HUES64 (cell line): ENCODE data around the gene STAT6.

Source experiments
- H3K27ac ChIP-seq: 2 replicates; pipeline ENCODE4 v1.7.0; 2013; ENCODE audit warnings: low read depth, low read length, inconsistent platforms
- H3K27me3 ChIP-seq: 2 replicates; pipeline ENCODE4 v1.6.1; 2013; ENCODE audit warnings: mild to moderate bottlenecking, low read length; ENCODE audit not compliant: insufficient read depth
- H3K36me3 ChIP-seq: 2 replicates; pipeline ENCODE4 v1.6.1; 2013; ENCODE audit warnings: mild to moderate bottlenecking, low read length; ENCODE audit not compliant: insufficient read depth
- H3K4me1 ChIP-seq: 2 replicates; pipeline ENCODE4 v1.6.1; 2013; ENCODE audit warnings: mild to moderate bottlenecking, low read length, moderate library complexity; ENCODE audit not compliant: insufficient read depth
- H3K4me3 ChIP-seq: 2 replicates; pipeline ENCODE4 v1.5.1; 2013; ENCODE audit warnings: mild to moderate bottlenecking, low read length, moderate library complexity
- H3K9ac ChIP-seq: 2 replicates; pipeline ENCODE4 v1.6.1; 2013; ENCODE audit warnings: mild to moderate bottlenecking, low read depth, low read length
- H3K9me3 ChIP-seq: 2 replicates; pipeline ENCODE4 v1.6.1; 2013; ENCODE audit warnings: low read depth, low read length; ENCODE audit not compliant: insufficient read depth
- WGBS: fragments of 150-250, 120-280 bp; methylation state at CpG from one replicate; pipeline ENCODE4 v1.1.7; 2013; ENCODE audit warnings: missing lambda C conversion rate; 5-methylcytosine and 5-hydroxymethylcytosine counted together

STAT6 gene

DNA sequence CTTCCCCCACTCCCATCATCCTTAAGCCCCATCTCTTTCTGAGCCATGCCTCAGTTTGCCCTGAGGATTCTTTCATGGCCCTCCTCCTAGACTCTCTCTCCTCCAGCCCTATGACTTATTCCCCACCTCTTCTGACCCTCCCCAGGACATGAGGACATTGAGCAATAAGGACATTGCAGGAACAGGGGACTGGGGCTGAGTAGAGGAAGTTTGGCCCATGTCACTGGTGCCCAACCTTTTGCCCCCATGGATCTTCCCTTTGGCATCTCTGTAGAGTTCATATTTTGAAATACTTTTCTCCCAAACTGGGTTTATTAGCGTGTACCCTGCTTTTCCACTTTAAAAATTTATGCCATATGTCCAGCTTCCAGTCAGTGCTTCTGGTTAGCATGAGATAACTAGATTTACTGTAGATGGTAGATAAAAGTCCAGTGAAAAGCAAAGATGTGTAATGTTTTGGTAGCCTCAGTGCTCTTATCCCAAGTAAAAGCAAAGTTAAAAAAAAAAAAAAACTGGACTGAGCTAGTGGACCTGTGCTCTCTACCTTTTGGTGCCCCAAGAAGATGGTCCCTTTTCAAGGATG is 42.3 kb upstream of the STAT6 start:
- Histone ChIP-seq H3K4me1 (0 out of 2 replicates have a peak, but pooled peaks cover 2% of the 10 kb centered on the region), H3K36me3 (peaks cover 91% of the 10 kb centered on the region), H3K4me3 (no peak overlapping the region), H3K27me3 (no peaks in the 10 kb centered on the region), H3K9me3 (no peaks in the 10 kb centered on the region), H3K27ac (no peak overlapping the region), H3K9ac (no peak overlapping the region)
- 86% methylated on average over 1 of the region's 1 CpG for WGBS

DNA sequence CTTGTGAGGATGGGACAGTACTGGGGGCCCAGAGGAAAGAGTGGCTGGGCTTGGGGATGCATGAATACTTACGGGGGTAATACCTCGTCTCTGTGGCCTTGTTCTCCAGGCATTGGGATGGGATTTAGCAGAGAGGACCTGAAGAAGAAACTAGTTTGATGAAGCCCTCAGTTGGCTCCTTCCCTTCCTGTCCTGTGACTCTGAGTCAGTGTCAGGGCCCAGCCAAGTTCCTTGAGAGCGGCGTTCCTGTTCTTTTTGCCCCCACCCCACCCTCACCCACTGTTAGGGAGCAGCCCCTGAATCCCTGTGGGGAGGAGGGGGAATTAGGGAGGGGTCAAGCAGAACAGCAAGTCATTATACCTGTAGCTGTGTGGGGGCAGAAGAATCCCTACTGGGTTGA is 41.5 kb upstream of the STAT6 start:
- Histone ChIP-seq H3K4me1 (peaks cover 2% of the 10 kb centered on the region; the same call in 1 of the 2 replicates), H3K9ac (0 out of 2 replicates have a peak overlapping the region, but pooled peaks have one; percentile 35), H3K4me3 (no peak overlapping the region), H3K9me3 (no peaks in the 10 kb centered on the region), H3K27me3 (no peaks in the 10 kb centered on the region), H3K36me3 (peaks cover 91% of the 10 kb centered on the region), H3K27ac (no peak overlapping the region)
- WGBS, result 89% methylated on average over 3 of the region's 4 CpGs

DNA sequence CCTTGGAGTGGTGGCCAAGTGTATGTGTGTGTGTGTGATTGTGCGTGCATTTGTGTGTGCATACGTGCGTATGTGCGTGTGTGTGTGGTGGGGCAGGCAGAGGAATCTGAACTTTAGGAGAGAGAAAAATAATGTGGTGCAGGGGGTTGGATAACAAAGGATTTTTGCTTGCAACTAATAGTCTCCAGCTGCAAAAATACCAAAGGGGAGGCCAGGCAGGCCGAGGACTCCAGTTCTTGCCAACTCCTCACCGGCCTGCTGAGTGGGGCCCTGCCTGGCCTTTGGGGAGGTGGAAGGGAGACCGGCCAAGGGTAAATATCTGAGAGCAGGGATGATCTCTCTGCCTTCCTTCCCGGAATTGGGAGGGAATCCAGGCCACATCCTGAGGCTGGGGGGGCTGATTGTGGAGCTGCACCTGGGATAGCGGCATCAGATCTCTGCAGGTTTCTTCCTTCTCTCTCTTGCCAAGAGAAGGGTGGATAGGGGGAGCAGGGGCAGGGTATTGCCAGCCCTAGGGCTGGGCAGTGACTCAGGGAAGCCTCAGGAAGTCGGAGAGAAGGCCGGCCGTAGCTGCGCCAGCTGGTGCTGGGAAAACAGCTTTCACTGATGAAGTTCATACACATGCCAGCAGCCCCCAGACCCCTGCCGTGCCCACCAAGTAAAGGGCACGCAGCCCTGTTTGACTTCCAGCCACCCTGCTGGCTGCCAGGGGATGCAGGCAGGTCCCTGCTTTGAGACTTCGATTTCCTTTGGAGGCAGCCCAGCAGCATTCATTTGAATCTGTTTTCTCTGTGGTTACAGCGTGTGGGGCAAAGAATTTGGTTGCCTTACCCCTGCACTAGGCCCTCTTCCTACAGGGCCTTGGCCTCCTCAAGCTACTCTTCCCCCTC is 40.8 kb upstream of the STAT6 start:
- H3K27ac ChIP-seq, result no peak overlapping the region
- peaks cover 85% of the 10 kb centered on the region for H3K36me3 ChIP-seq
- H3K9me3 ChIP-seq, result no peaks in the 10 kb centered on the region
- no peak overlapping the region for H3K4me3 ChIP-seq
- H3K9ac ChIP-seq, result peak overlapping the region; percentile 35
- H3K4me1 ChIP-seq, result peaks cover 5% of the 10 kb centered on the region; the same call in 1 of the 2 replicates
- H3K27me3 ChIP-seq, result no peaks in the 10 kb centered on the region
- WGBS, result 90% methylated on average over 17 of the region's 17 CpGs

DNA sequence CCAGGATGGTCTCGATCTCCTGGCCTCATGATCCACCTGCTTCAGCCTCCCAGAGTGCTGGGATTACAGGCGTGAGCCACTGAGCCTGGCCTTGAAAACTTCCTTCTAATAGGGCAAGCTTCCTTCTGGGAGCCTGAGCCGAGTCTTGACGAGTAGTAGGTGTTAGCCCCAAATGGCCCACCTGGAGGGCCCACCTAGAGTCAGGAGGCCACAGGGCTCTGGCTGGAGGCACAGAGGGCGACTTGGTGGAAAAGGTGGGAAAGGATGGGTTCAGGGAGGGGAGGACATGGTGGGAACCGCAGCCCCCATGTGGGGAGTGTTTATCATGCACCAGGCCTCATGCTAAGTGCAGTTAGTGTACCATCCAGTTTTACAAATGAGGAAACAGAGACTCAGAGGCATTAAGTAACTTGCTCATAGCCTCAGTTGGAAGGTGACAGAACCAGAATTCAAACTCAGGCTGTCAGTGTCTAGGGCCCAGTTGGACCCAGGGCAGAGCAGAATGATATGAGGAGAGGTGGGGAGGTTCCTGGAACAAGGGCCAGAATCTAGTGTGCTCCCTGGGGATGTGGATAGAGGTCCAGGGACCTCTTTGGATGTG is 39.3 kb upstream of the STAT6 start:
- Histone ChIP-seq H3K4me3 (no peak overlapping the region), H3K9me3 (no peaks in the 10 kb centered on the region), H3K9ac (no peak overlapping the region), H3K27ac (no peak overlapping the region), H3K4me1 (peaks cover 5% of the 10 kb centered on the region; the same call in 1 of the 2 replicates), H3K36me3 (peaks cover 85% of the 10 kb centered on the region), H3K27me3 (no peaks in the 10 kb centered on the region)
- 88% methylated on average over 6 of the region's 6 CpGs for WGBS

DNA sequence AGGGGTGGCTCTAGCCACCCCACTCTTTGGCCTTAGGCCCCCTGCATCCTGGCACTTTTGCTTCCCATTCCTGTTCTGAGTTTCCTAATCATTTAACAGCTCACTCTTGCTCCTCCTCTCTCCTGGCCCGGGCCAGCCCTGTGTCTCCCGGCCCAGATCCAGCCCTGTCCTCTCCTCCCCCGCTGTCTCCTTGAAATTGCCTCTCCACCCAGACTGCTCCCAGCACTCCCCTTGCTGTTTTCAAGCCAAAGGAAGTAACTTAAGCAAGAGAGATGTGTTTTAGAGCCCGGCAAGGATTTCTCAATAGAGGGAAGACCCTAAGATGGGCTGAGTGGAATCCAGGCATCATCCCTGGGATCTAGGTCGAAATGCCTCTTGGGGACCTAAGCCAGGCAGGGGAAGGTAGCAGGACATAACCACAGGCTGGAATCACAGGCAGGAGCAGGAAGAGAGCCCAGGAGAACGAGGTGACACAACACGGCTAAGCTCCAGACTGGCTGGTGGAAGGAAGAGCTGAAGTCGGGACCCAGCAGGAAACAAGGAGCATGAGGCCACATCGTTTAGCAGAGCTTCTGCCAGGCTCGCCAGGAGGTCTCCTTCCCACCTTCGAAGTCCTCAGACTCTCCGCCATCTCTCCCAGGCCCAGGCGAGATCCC is 38.2 kb upstream of the STAT6 start:
- WGBS, result 86% methylated on average over 13 of the region's 13 CpGs
- H3K4me3 ChIP-seq, result no peak overlapping the region
- H3K27me3 ChIP-seq, result no peaks in the 10 kb centered on the region
- 0 out of 2 replicates have a peak overlapping the region, but pooled peaks have one; percentile 10 for H3K27ac ChIP-seq
- H3K4me1 ChIP-seq, result peaks cover 5% of the 10 kb centered on the region; the same call in 1 of the 2 replicates
- no peak overlapping the region for H3K9ac ChIP-seq
- H3K36me3 ChIP-seq, result peaks cover 85% of the 10 kb centered on the region
- H3K9me3 ChIP-seq, result no peaks in the 10 kb centered on the region

DNA sequence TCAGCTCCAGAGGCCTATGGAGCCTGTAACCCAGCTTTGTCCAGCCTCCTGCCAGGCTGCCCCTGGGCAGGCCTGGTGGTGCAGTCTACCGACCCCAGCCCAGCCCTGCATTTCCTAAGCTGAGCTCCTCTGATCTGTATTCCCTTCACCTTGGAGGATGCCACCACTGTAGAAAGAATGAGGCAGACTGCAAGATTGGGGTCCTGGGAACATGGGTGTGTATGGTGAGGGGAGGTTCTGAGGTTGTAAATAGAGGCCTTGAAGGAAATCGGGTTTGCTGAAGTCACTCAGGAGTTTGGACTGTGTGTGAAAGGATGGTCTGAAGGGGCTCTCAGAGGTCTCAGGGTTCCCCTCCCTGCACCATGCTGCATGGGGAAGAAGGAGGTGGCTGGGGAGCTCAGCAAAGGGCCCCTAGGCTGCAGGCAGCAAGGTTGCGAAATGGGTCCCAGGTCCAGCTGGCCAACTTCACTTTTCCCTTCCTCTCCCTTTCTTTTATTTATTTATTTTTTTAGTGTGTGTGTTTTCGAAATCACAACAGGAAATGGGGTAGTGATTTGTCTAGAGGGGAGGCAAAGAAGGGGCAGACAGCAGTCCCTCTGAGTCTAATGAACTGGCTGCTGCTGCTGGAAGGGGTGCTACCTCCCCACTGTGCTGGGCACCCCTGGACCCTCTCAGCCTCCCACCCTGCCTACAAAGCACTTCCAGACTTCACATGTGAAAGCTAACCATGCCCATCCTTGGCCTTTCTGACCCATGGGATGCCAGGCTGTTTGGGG is 37.5 kb upstream of the STAT6 start:
- Histone ChIP-seq H3K9me3 (no peaks in the 10 kb centered on the region), H3K36me3 (peaks cover 85% of the 10 kb centered on the region), H3K9ac (no peak overlapping the region), H3K27me3 (no peaks in the 10 kb centered on the region), H3K4me1 (peaks cover 5% of the 10 kb centered on the region; the same call in 1 of the 2 replicates), H3K27ac (no peak overlapping the region), H3K4me3 (no peak overlapping the region)
- WGBS, result 87% methylated on average over 3 of the region's 4 CpGs

DNA sequence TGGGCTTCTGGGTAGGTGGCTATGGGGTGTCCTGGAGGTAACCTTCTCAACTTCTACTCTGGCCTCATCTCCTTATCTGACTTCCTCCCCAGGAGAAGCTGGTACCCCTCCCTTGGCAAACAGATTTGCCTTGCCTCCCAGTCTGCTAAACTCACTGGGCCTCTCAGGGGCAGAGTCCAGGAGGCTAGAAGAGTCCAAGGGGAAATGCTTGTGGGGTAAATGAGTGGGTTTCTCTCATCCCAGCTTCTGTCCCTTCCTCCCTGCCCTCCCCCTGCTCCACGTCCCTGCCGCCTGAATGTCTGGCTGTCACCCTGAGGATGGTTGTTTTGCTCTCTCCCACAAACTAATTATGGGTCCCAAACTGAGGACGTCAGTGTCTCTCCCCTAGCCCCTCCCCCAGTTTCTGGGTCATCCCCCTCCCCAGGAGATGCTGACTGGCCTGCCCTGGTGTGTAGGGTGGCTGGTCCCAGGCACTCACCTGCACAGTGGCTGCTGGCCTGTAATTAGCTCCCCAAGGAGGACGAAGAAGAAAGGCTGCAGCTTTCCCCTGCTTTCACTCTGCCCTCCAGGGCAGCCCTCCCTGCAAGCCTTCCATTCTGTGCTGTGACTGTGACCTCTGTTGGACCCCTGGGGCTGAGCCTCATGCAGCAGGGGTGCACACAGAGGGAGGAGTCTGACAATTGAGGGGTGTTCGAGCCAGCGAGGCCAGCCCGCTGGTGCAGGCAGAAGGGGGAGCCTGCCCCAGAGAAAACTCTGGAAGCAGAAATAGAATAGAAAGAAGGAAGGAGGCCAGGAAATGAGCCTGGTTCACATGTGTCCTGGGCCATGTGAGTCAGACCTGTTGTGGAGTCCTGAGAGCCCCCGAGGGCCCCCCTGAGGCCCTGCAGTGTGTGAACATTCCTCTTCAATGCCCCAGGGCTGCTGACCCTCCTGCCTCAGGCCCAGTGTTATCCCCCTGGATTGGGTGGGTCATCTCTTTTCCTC is 36.1 kb upstream of the STAT6 start, which contains the start of gene LRP1-AS:
Gene LRP1-AS (minus strand): TSS at position 659 of the 984 bp plus-strand sequence.
- H3K36me3 ChIP-seq, result peaks cover 87% of the 10 kb centered on the region
- H3K9me3 ChIP-seq, result no peaks in the 10 kb centered on the region
- H3K4me3 ChIP-seq, result no peak within 1 kb of the TSS
- H3K27ac ChIP-seq, result peak within 1 kb of the TSS; percentile 24
- WGBS, result 72% methylated on average over 8 of the region's 8 CpGs
- H3K4me1 ChIP-seq, result peaks cover 5% of the 10 kb centered on the region; the same call in 1 of the 2 replicates
- no peaks in the 10 kb centered on the region for H3K27me3 ChIP-seq
- no peak within 1 kb of the TSS for H3K9ac ChIP-seq

DNA sequence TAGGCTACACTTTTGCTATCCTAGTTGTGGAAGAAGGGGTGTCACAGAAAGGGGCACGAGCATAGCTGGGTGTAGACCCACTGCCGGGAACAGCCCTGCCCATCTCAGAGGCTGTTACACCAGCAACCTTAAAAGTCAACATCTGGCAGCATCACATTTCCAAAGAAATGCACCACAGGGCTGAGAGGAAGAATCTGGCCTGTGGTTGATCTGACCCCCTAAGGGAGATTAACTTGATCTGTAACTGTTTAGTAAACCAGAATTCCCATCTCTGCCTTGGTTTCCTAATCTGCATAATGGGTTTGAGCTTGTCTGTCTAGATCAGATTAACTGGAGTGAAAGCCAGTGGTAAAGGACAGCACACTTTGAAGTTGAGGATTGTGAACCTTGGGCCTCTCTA is 34.9 kb upstream of the STAT6 start:
- Histone ChIP-seq H3K27ac (no peak overlapping the region), H3K36me3 (peaks cover 88% of the 10 kb centered on the region), H3K27me3 (no peaks in the 10 kb centered on the region), H3K4me1 (peaks cover 3% of the 10 kb centered on the region; the same call in 1 of the 2 replicates), H3K4me3 (no peak overlapping the region), H3K9ac (no peak overlapping the region), H3K9me3 (no peaks in the 10 kb centered on the region)
- WGBS, result 83% methylated on average over 2 of the region's 2 CpGs

DNA sequence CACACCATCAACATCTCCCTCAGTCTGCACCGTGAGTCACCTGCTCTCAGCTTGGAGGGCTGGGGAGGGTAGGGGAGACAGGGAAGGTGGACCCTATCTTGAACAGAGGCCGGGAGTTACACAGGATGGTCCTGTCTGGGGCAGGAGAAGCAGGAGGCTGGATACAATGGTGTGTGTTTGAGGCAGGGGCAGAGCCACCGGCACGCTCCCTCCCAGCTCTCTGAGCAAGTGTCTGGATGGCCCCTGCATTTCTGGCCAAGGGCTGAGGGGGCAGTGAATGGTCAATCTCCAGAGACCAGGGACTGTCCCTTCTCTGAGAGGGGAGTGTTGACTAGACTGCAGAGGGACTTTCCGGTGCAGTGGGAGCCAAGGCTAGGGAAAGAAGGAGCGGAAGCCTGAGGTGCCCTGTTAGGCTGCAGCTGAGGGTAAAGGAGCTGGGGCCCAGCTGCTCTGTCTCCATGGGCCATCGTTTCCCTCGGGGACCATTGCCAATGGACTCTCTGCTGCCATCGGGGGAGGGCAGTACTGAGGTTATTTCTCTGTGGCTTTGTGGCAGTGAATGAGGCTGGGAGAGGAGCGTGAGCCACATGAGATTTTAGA is 34.4 kb upstream of the STAT6 start:
- H3K27ac ChIP-seq, result no peak overlapping the region
- peaks cover 3% of the 10 kb centered on the region; the same call in 1 of the 2 replicates for H3K4me1 ChIP-seq
- no peaks in the 10 kb centered on the region for H3K9me3 ChIP-seq
- 90% methylated on average over 10 of the region's 10 CpGs for WGBS
- no peak overlapping the region for H3K4me3 ChIP-seq
- no peak overlapping the region for H3K9ac ChIP-seq
- H3K27me3 ChIP-seq, result no peaks in the 10 kb centered on the region
- H3K36me3 ChIP-seq, result peaks cover 88% of the 10 kb centered on the region
